ENCODE measurements around the gene TCF19.

DNA sequence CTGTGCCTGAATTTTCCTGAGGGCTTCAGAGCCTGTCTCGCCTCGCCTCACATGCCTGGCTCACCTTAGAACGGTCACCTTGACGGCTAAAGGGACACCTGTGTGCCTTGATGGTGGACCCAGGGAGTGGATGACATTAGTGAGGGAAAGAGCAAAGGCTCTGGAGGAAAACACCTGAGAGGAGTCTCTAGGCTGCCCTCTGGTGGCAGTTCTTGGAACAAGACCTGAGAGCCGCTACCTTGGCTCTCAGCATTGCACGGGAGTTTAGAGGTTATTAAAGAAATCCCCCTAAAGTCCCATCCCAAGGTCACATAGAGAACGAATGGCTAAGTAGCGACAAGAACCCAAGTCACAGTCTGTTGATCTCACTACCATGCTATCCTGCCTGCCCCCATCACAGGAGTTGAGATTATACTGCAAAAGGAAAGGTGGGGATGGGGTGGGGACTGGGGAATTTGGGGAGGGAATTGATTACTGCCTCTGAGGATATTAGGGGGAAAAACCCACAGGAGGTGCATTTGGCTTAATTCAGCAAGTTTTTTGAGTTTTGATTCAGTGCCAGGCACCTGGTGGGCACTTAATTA, 30.2 kb upstream of the TCF19 start:
- TF ChIP-seq, protein P1, sequence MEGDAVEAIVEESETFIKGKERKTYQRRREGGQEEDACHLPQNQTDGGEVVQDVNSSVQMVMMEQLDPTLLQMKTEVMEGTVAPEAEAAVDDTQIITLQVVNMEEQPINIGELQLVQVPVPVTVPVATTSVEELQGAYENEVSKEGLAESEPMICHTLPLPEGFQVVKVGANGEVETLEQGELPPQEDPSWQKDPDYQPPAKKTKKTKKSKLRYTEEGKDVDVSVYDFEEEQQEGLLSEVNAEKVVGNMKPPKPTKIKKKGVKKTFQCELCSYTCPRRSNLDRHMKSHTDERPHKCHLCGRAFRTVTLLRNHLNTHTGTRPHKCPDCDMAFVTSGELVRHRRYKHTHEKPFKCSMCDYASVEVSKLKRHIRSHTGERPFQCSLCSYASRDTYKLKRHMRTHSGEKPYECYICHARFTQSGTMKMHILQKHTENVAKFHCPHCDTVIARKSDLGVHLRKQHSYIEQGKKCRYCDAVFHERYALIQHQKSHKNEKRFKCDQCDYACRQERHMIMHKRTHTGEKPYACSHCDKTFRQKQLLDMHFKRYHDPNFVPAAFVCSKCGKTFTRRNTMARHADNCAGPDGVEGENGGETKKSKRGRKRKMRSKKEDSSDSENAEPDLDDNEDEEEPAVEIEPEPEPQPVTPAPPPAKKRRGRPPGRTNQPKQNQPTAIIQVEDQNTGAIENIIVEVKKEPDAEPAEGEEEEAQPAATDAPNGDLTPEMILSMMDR (tag by site-specific recombination; IDR thresholded peaks at IDR 0.05) = peak; percentile 57; the same call in 1 of the 2 replicates
- TF ChIP-seq, protein P2, sequence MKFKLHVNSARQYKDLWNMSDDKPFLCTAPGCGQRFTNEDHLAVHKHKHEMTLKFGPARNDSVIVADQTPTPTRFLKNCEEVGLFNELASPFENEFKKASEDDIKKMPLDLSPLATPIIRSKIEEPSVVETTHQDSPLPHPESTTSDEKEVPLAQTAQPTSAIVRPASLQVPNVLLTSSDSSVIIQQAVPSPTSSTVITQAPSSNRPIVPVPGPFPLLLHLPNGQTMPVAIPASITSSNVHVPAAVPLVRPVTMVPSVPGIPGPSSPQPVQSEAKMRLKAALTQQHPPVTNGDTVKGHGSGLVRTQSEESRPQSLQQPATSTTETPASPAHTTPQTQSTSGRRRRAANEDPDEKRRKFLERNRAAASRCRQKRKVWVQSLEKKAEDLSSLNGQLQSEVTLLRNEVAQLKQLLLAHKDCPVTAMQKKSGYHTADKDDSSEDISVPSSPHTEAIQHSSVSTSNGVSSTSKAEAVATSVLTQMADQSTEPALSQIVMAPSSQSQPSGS (tag by site-specific recombination; IDR thresholded peaks at IDR 0.05; ENCODE audit: low read depth) = no peak
- no peak for TF ChIP-seq ZNF555 (tag by site-specific recombination; conservative IDR thresholded peaks at IDR 0.05)
